DOHH2 (cell line): Measurements from ENCODE around the gene WLS.

Experiments
- H3F3A ChIP-seq: fragments of 200-600 bp; sonication (generic), shearing (Covaris generic); 2 replicates; pipeline ENCODE4 v1.6.0; 2016; ENCODE audit warnings: antibody characterized with exemption, mild to moderate bottlenecking; ENCODE audit not compliant: control insufficient read depth, insufficient read depth
- H3K27ac ChIP-seq: fragments of 200-600 bp; sonication (generic); 2 replicates; pipeline ENCODE4 v1.5.1; 2014; ENCODE audit warnings: low read depth, mild to moderate bottlenecking, low read length, moderate library complexity
- H3K27me3 ChIP-seq: fragments of 200-600 bp; sonication (generic); 2 replicates; pipeline ENCODE4 v1.6.1; 2014; ENCODE audit warnings: mild to moderate bottlenecking, low read length, mixed read lengths; ENCODE audit not compliant: control insufficient read depth
- H3K36me3 ChIP-seq: fragments of 200-600 bp; sonication (generic); 2 replicates; pipeline ENCODE4 v1.6.1; 2014; ENCODE audit warnings: mild to moderate bottlenecking, low read length, moderate library complexity, mixed read lengths; ENCODE audit not compliant: control insufficient read depth
- H3K4me1 ChIP-seq: fragments of 200-600 bp; sonication (generic); 2 replicates; pipeline ENCODE4 v1.6.1; 2014; ENCODE audit warnings: mild to moderate bottlenecking, low read length, mixed read lengths; ENCODE audit not compliant: control insufficient read depth
- H3K4me2 ChIP-seq: fragments of 200-600 bp; sonication (generic); 2 replicates; pipeline ENCODE4 v1.6.0; 2014; ENCODE audit warnings: mild to moderate bottlenecking, low read length, moderate library complexity
- H3K4me3 ChIP-seq: fragments of 200-600 bp; sonication (generic); 2 replicates; pipeline ENCODE4 v1.5.1; 2014; ENCODE audit warnings: mild to moderate bottlenecking, low read length, mixed read lengths
- H3K79me2 ChIP-seq: fragments of 200-600 bp; sonication (generic); 2 replicates; pipeline ENCODE4 v1.6.1; 2014; ENCODE audit warnings: mild to moderate bottlenecking, low read length, mixed read lengths; ENCODE audit not compliant: control insufficient read depth
- H3K9me2 ChIP-seq: fragments of 200-600 bp; sonication (generic); replicated peaks from 2 replicates; pipeline ENCODE4 v1.6.1; 2014; ENCODE audit warnings: mild to moderate bottlenecking, low read length, mixed read lengths; ENCODE audit not compliant: control insufficient read depth
- H3K9me3 ChIP-seq: fragments of 200-600 bp; sonication (generic); 2 replicates; pipeline ENCODE4 v1.6.1; 2014; ENCODE audit warnings: antibody characterized with exemption, low read length, mixed read lengths; ENCODE audit not compliant: control insufficient read depth, insufficient read depth
- H4K20me1 ChIP-seq: fragments of 200-600 bp; sonication (generic); 2 replicates; pipeline ENCODE4 v1.6.0; 2014; ENCODE audit warnings: low read depth, mild to moderate bottlenecking, antibody characterized with exemption, low read length, moderate library complexity; ENCODE audit not compliant: control insufficient read depth, insufficient read depth
- EZH2phosphoT487 ChIP-seq: fragments of 200-600 bp; sonication (generic); IDR thresholded peaks from 2 replicates; pipeline ENCODE4 v1.6.1; 2017; ENCODE audit warnings: borderline replicate concordance, mild to moderate bottlenecking, antibody characterized with exemption, low read length, moderate library complexity, mixed read lengths
- TF ChIP-seq, protein P1 (sequence below): fragments of 200-600 bp; sonication (generic); IDR thresholded peaks from one replicate; pipeline ENCODE4 v1.5.1; 2014; ENCODE audit warnings: antibody characterized with exemption, mild to moderate bottlenecking, low read depth, low read length; ENCODE audit not compliant: poor library complexity, severe bottlenecking

WLS gene

DNA sequence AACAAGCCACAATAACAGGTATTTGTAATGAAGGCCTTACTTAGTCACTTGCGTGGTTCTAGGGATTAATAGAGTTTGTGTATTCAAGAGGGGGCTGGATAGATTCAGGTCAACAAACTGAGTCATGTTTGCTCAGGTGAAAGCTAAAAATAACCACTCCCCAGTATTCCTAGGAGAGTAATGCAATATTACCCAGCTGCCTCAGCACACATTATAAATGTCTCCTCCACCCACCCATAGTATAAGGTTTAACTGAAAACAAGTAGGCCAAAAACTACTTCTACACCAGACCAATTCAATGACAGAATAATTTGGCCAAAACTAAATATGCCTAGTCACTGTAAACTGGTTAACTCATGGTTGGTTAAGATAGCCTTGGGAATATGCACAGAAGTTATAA, 34.4 kb downstream of the WLS start:
- no peak overlapping the region for H3K27ac ChIP-seq
- H3K4me3 ChIP-seq = no peak overlapping the region
- no peaks in the 10 kb centered on the region for H3K9me2 ChIP-seq
- no peaks in the 10 kb centered on the region for H3K9me3 ChIP-seq
- no peaks in the 10 kb centered on the region for H3K27me3 ChIP-seq
- no peaks in the 10 kb centered on the region for H3K36me3 ChIP-seq
- H3K79me2 ChIP-seq = no peaks in the 10 kb centered on the region
- no peaks in the 10 kb centered on the region for H3F3A ChIP-seq
- no peaks in the 10 kb centered on the region for H3K4me1 ChIP-seq
- H3K4me2 ChIP-seq = no peak overlapping the region
- TF ChIP-seq EZH2phosphoT487 = no peak
- TF ChIP-seq, protein P1, sequence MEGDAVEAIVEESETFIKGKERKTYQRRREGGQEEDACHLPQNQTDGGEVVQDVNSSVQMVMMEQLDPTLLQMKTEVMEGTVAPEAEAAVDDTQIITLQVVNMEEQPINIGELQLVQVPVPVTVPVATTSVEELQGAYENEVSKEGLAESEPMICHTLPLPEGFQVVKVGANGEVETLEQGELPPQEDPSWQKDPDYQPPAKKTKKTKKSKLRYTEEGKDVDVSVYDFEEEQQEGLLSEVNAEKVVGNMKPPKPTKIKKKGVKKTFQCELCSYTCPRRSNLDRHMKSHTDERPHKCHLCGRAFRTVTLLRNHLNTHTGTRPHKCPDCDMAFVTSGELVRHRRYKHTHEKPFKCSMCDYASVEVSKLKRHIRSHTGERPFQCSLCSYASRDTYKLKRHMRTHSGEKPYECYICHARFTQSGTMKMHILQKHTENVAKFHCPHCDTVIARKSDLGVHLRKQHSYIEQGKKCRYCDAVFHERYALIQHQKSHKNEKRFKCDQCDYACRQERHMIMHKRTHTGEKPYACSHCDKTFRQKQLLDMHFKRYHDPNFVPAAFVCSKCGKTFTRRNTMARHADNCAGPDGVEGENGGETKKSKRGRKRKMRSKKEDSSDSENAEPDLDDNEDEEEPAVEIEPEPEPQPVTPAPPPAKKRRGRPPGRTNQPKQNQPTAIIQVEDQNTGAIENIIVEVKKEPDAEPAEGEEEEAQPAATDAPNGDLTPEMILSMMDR = no peak
- H4K20me1 ChIP-seq = no peaks in the 10 kb centered on the region

DNA sequence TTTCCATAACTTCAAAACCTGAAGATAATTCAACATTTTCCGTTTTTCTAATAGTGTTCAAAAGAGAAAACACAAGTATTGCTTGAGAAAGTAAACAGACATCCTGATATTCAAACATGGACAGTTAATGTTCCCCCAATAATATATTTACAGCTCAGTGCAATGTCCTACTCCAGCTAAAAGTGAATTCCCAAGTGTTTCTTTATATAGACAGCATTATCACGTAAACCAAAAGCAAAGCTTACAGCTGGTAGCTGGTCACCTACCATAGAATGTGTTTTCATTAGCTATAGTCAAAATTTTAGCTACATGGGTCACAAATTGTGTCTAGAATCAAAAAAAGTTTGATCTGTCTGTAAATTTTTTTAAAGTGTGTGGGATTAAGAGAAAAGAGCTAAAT, 34.9 kb downstream of the WLS start:
- Histone ChIP-seq H3K27ac (no peak overlapping the region), H3K79me2 (no peaks in the 10 kb centered on the region), H3K4me3 (no peak overlapping the region), H3K4me2 (no peak overlapping the region), H4K20me1 (no peaks in the 10 kb centered on the region), H3K9me2 (no peaks in the 10 kb centered on the region), H3K9me3 (no peaks in the 10 kb centered on the region), H3K27me3 (no peaks in the 10 kb centered on the region), H3F3A (no peaks in the 10 kb centered on the region), H3K4me1 (no peaks in the 10 kb centered on the region), H3K36me3 (no peaks in the 10 kb centered on the region)
- TF ChIP-seq, protein P1 = no peak
- no peak for TF ChIP-seq EZH2phosphoT487

DNA sequence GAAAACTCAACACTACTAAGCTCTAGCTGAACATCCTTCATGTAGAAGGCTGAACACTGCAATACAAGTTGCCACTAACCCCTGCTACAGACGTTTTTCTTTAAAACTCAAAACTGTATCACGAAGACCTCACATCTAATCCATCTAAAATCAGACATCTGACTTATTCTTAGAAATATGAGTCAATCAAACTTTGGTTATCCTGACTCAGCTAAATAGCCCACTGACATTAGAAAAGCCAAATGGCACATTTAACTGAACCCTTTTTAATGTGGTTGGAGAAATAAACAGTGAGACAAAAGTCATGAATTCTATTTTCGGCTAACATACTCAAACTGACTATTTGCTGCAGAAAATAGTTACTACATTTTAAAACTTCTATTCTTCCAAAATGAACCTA, 35.6 kb downstream of the WLS start:
- H3K36me3 ChIP-seq = no peaks in the 10 kb centered on the region
- no peaks in the 10 kb centered on the region for H3K79me2 ChIP-seq
- H3K27ac ChIP-seq = no peak overlapping the region
- no peaks in the 10 kb centered on the region for H3K27me3 ChIP-seq
- H3K4me2 ChIP-seq = no peak overlapping the region
- no peak overlapping the region for H3K4me3 ChIP-seq
- no peaks in the 10 kb centered on the region for H3K9me2 ChIP-seq
- H3K9me3 ChIP-seq = no peaks in the 10 kb centered on the region
- H3F3A ChIP-seq = no peaks in the 10 kb centered on the region
- H3K4me1 ChIP-seq = no peaks in the 10 kb centered on the region
- TF ChIP-seq EZH2phosphoT487 = no peak
- TF ChIP-seq, protein P1 = no peak
- no peaks in the 10 kb centered on the region for H4K20me1 ChIP-seq

DNA sequence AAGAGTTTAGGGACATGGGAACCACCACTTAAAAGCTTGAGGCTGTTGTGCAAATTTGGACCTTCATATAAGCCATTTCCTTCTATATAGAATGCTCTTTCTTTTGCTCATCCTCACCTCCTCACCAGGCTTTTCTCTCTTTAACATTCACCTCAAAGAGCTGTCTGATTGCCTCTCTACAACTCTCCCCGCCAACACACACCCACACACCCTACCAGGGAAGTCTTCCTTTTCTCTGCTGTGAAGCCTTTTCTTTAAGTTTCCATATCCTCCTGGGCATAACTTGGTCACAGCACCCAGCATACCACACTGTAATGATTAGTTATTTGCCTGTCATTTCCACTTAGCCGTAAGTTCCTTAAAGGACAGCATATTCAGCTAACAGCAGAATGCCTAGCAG, 40.6 kb downstream of the WLS start:
- no peak for TF ChIP-seq EZH2phosphoT487
- TF ChIP-seq, protein P1 = no peak
- Histone ChIP-seq H3F3A (no peaks in the 10 kb centered on the region), H3K27ac (no peak overlapping the region), H3K4me3 (no peak overlapping the region), H4K20me1 (no peaks in the 10 kb centered on the region), H3K79me2 (no peaks in the 10 kb centered on the region), H3K4me1 (no peaks in the 10 kb centered on the region), H3K27me3 (no peaks in the 10 kb centered on the region), H3K9me3 (no peaks in the 10 kb centered on the region), H3K9me2 (no peaks in the 10 kb centered on the region), H3K4me2 (no peak overlapping the region), H3K36me3 (no peaks in the 10 kb centered on the region)
